ENCODE measurements around the gene EIF4G3.

EIF4G3 gene

DNA sequence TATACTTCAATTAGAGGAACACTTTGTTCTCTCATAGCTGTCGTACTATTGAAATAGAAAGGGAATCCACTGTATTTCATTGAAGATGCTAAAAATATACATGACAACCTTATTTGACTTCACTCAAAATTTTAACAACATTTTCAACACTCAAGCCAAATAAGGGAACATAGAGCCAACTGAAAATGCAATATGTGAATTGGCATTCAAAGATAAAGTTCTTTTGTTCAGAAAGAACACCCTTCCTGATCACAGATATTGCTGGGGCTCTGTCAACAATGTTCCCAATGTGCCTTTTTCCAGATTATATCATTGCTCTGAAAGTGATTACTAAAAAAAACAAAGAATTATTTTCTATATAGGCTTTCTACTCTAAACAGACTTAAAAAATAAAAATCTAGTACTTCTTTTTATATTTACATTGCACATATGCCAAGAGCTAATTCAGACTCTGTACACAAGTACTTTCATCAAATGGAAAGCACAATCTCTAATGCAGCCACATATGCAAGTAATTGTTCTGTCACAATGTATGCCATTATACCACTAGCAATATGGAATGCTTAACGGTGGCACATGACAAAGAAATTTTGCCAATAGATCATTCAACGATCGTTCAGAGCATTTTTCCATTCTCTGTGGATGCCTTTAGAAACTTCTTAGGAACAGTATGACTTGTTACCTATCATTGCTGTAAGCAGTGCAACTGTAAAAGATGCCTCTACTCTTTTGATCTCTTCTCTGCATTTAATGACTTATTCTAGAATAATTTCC, 171.0 kb downstream of the EIF4G3 start:
- no peak overlapping the region for H3K9ac ChIP-seq (ENCODE audit: low read depth, low read length)
- H3K4me3 ChIP-seq (ENCODE audit: low read depth, low read length) = no peak overlapping the region

DNA sequence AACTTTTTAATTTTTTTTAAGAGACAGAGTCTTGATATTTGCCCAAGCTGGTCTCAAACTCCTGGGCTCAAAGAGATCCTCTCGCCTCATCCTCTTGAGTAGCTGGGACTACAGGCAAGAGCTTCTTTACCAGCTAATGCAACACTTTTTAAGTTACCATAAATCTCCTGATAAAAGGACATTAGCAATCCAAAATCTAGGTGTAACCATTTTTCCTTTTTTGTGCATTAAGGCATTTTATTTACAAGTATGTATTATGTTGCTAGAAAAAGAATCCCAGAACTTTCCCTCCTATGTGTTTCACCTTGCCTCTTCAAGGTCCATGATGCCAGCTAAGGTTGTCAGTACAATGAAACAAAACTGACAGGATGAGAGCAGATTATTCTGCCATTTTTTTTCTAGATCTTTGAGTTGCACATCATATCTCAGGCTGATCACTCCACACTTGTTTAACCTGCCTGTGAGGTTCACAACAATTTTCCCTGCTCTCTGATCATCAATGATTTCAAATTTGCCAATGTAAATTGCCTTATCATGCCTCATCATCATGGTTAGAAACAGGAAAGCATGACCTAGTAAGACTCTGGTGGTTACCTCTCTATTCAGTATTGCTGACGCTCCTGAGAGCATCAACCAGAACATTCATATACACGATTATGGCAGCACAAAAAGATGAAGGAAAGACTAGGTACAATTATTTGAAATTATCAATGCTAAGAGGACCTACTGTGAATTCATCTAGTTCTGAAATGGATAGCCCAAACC, 173.2 kb downstream of the EIF4G3 start:
- Histone ChIP-seq H3K27ac (ENCODE audit: low read depth, low read length) (no peak overlapping the region), H3K9ac (ENCODE audit: low read depth, low read length) (no peak overlapping the region), H3K36me3 (ENCODE audit: control insufficient read depth, insufficient read depth, low read length) (no peaks in the 10 kb centered on the region), H3K4me3 (ENCODE audit: low read depth, low read length) (no peak overlapping the region), H3K27me3 (ENCODE audit: control insufficient read depth, insufficient read depth, low read length) (no peaks in the 10 kb centered on the region), H3K9me3 (ENCODE audit: control insufficient read depth, insufficient read depth, low read length) (no peaks in the 10 kb centered on the region), H3K4me1 (ENCODE audit: control insufficient read depth, insufficient read depth, low read length) (peaks cover 5% of the 10 kb centered on the region; the same call in 1 of the 2 replicates)

More for the DNA sequence above, 171.0 kb downstream of the EIF4G3 start:
- H3K4me1 ChIP-seq (ENCODE audit: control insufficient read depth, insufficient read depth, low read length) = peaks cover 5% of the 10 kb centered on the region; the same call in 1 of the 2 replicates
- no peaks in the 10 kb centered on the region for H3K9me3 ChIP-seq (ENCODE audit: control insufficient read depth, insufficient read depth, low read length)
- no peaks in the 10 kb centered on the region for H3K36me3 ChIP-seq (ENCODE audit: control insufficient read depth, insufficient read depth, low read length)
- H3K27ac ChIP-seq (ENCODE audit: low read depth, low read length) = no peak overlapping the region
- H3K27me3 ChIP-seq (ENCODE audit: control insufficient read depth, insufficient read depth, low read length) = no peaks in the 10 kb centered on the region

DNA sequence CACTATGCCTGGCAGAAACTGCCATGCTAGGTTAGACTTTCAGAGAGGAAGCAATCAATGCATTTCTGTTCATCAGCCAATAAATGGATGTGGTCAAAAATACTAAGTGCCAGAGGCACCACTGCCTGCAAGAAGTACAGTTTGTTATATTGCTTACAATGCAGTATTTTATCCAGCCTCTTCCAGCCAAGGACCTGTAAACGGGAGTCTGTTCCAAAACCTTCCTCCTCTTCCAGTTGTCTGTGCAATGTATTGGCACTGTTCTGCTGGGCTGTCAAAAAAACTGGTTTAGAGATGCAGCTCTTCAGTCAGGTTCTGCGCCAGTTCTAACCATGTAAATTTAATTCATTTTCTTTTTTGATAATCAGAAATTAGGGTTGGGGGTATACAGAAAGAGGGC, 175.7 kb downstream of the EIF4G3 start:
- Histone ChIP-seq H3K4me1 (ENCODE audit: control insufficient read depth, insufficient read depth, low read length) (peaks cover 5% of the 10 kb centered on the region; the same call in 1 of the 2 replicates), H3K4me3 (ENCODE audit: low read depth, low read length) (no peak overlapping the region), H3K36me3 (ENCODE audit: control insufficient read depth, insufficient read depth, low read length) (no peaks in the 10 kb centered on the region), H3K9ac (ENCODE audit: low read depth, low read length) (no peak overlapping the region), H3K27ac (ENCODE audit: low read depth, low read length) (no peak overlapping the region), H3K27me3 (ENCODE audit: control insufficient read depth, insufficient read depth, low read length) (no peaks in the 10 kb centered on the region), H3K9me3 (ENCODE audit: control insufficient read depth, insufficient read depth, low read length) (no peaks in the 10 kb centered on the region)

DNA sequence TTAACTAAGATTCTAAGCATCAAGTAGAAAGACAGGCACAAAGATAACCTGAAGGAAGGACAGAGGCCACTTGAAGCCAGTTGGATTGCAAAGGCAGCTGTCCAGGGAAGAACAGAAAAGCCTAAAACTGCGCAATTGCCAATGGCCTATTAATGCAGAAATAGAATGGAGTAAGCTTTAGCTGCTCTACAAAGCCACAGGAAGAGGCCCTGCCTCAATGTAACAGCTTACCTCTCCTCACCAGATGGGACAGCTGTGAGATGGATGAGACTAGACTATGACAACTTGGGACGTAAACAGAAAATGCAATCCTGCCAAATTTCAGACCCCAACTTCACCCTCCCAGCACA, 176.5 kb downstream of the EIF4G3 start:
- Histone ChIP-seq H3K9ac (ENCODE audit: low read depth, low read length) (no peak overlapping the region), H3K36me3 (ENCODE audit: control insufficient read depth, insufficient read depth, low read length) (no peaks in the 10 kb centered on the region), H3K27ac (ENCODE audit: low read depth, low read length) (no peak overlapping the region), H3K9me3 (ENCODE audit: control insufficient read depth, insufficient read depth, low read length) (no peaks in the 10 kb centered on the region), H3K27me3 (ENCODE audit: control insufficient read depth, insufficient read depth, low read length) (no peaks in the 10 kb centered on the region), H3K4me3 (ENCODE audit: low read depth, low read length) (no peak overlapping the region), H3K4me1 (ENCODE audit: control insufficient read depth, insufficient read depth, low read length) (peaks cover 5% of the 10 kb centered on the region; the same call in 1 of the 2 replicates)

DNA sequence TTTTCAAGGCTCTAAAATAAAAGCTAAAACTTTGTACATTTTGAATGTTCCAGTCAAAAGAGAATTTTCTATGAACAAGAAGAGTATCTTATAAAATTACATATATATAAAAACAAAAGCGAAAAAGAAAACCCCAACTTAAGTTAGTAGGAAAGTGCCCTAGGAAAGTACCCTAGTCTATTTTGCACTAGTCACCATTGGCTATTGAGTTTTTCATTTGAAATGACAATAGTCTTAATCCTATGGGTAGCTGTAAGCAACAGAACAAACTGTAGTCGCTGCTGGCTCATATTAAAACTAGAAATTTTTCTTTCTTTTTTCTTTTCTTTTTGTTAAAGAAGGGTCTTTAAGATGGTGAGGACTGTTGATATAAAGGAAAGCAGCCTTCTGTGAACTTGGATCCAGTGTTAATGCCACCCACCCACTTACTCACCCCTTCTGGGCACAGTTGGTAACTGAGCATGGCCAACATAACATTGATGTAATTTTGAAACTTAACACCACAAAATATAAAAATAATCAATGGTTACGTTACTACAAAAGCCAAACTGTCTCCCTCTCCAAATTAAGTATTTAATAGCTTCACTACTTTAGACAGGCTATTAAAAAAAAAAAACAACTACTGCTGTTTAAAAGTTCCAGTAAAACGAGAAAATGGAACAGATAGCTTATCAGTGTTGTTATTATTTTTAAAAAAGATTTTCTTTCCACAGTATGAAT, 177.0 kb downstream of the EIF4G3 start:
- Histone ChIP-seq H3K27ac (ENCODE audit: low read depth, low read length) (no peak overlapping the region), H3K4me1 (ENCODE audit: control insufficient read depth, insufficient read depth, low read length) (peaks cover 5% of the 10 kb centered on the region; the same call in 1 of the 2 replicates), H3K9me3 (ENCODE audit: control insufficient read depth, insufficient read depth, low read length) (no peaks in the 10 kb centered on the region), H3K4me3 (ENCODE audit: low read depth, low read length) (no peak overlapping the region), H3K9ac (ENCODE audit: low read depth, low read length) (no peak overlapping the region), H3K27me3 (ENCODE audit: control insufficient read depth, insufficient read depth, low read length) (no peaks in the 10 kb centered on the region), H3K36me3 (ENCODE audit: control insufficient read depth, insufficient read depth, low read length) (no peaks in the 10 kb centered on the region)

DNA sequence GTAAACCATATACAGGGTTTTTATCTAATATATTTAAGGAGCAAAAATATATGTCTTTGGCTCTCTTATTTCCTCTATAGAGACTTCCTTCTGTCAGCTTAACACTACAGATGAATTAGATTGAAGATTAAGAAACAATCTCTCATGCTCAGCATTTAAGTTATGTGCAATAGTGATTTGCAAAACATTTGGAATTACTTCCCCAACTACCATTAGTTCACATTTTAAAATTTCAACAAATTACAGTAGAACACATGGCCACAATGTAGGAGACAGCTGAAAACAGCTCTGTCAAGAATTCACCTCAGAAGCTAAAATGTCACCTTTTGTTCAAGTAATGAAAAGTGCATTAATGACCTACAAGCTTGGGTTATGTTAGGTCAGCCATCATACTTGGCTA, 177.9 kb downstream of the EIF4G3 start:
- H3K4me3 ChIP-seq (ENCODE audit: low read depth, low read length) = no peak overlapping the region
- H3K9ac ChIP-seq (ENCODE audit: low read depth, low read length) = no peak overlapping the region
- no peaks in the 10 kb centered on the region for H3K36me3 ChIP-seq (ENCODE audit: control insufficient read depth, insufficient read depth, low read length)
- no peaks in the 10 kb centered on the region for H3K27me3 ChIP-seq (ENCODE audit: control insufficient read depth, insufficient read depth, low read length)
- no peak overlapping the region for H3K27ac ChIP-seq (ENCODE audit: low read depth, low read length)
- no peaks in the 10 kb centered on the region for H3K9me3 ChIP-seq (ENCODE audit: control insufficient read depth, insufficient read depth, low read length)
- peaks cover 5% of the 10 kb centered on the region; the same call in 1 of the 2 replicates for H3K4me1 ChIP-seq (ENCODE audit: control insufficient read depth, insufficient read depth, low read length)

DNA sequence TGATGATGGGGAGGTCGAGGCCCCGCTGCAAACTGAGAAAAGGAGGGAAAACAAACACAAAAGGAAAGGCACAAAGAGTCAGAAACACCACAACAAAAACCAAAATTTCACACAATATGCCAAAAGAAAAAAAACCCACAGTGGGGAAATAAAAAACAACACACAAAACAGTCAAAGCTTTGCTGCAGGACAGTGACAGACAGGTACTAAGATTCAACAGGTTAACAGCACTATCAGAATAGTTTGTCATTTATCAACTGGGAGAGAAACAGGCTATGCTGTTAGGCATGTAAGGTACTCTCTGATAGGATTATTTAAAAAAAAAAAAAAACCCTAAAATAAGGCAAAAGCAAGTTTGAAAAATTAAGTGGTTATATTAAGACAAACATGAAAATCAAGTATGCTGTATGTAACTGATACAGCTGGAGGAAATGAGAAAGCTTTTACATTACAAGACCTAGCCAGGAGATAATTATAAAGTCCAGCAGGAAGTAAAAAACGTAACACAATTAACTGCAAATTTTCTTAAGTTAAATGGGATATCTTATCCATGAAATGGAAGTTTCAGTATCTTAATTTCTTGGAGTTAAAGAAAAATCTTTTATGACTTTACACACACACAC, 179.0 kb downstream of the EIF4G3 start:
- Histone ChIP-seq H3K27ac (ENCODE audit: low read depth, low read length) (no peak overlapping the region), H3K4me1 (ENCODE audit: control insufficient read depth, insufficient read depth, low read length) (peaks cover 14% of the 10 kb centered on the region; the same call in 1 of the 2 replicates), H3K9me3 (ENCODE audit: control insufficient read depth, insufficient read depth, low read length) (no peaks in the 10 kb centered on the region), H3K36me3 (ENCODE audit: control insufficient read depth, insufficient read depth, low read length) (no peaks in the 10 kb centered on the region), H3K27me3 (ENCODE audit: control insufficient read depth, insufficient read depth, low read length) (no peaks in the 10 kb centered on the region), H3K9ac (ENCODE audit: low read depth, low read length) (no peak overlapping the region), H3K4me3 (ENCODE audit: low read depth, low read length) (no peak overlapping the region)

DNA sequence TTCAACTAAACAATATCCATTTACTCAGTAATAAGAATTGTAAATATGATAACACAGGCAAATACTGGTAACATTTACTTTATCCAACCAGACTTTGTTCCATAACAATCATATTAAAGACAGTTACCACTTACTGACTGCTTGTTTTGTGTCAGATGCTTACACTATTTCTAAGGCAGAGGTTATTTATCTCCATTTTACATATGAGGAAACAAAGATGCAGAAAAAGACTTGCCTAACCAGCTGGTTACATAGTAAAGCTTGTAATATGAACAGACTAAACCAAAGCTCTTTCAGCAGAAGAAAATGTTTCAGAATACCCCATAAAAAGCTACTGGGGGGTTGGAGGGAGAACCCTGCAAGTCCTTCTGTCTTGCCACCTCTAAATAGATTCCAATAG, 180.1 kb downstream of the EIF4G3 start:
- no peaks in the 10 kb centered on the region for H3K27me3 ChIP-seq (ENCODE audit: control insufficient read depth, insufficient read depth, low read length)
- H3K9ac ChIP-seq (ENCODE audit: low read depth, low read length) = no peak overlapping the region
- H3K36me3 ChIP-seq (ENCODE audit: control insufficient read depth, insufficient read depth, low read length) = no peaks in the 10 kb centered on the region
- no peaks in the 10 kb centered on the region for H3K9me3 ChIP-seq (ENCODE audit: control insufficient read depth, insufficient read depth, low read length)
- no peak overlapping the region for H3K27ac ChIP-seq (ENCODE audit: low read depth, low read length)
- H3K4me3 ChIP-seq (ENCODE audit: low read depth, low read length) = no peak overlapping the region
- H3K4me1 ChIP-seq (ENCODE audit: control insufficient read depth, insufficient read depth, low read length) = peaks cover 13% of the 10 kb centered on the region; the same call in 1 of the 2 replicates

DNA sequence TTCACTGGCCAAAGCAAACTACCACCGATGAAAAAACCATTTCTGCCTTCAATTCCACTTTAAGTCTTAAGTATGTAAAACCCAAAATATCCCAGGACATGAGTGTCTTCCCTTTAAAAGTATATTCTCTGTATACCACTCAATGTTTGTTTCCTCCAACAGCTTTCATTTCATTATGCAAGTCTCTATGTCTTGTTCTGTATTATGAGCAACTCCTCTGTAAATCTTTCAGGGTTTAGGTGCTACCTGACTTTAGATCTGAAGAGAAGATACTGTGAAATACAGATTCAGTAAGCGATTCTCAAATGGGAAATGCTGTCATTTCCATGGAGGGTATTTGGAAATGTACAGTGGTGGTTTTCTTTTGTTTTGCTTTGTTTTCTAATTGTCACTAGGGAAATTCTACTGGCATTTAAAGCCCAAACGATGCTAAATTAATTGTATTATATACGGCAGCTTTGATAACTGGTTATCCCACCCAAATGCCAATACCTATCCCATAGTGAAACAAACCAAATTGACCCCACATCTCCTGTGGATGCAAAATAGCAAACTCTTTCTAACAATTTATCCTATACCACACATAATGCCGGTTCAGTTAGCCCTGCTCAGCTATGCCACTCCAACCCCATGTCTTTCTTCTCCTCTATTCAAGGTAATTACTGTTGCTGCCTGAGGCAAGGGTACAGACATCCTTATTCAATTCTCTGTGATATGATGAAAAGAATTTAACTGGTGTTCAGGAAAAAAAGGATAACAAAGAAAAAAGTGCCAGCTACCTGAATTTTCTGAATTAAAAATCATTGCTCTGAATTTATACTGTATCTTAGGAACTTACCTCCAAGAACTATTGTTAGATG, 182.8 kb downstream of the EIF4G3 start:
- no peak overlapping the region for H3K27ac ChIP-seq (ENCODE audit: low read depth, low read length)
- H3K27me3 ChIP-seq (ENCODE audit: control insufficient read depth, insufficient read depth, low read length) = no peaks in the 10 kb centered on the region
- H3K4me1 ChIP-seq (ENCODE audit: control insufficient read depth, insufficient read depth, low read length) = peaks cover 13% of the 10 kb centered on the region; the same call in 1 of the 2 replicates
- H3K36me3 ChIP-seq (ENCODE audit: control insufficient read depth, insufficient read depth, low read length) = no peaks in the 10 kb centered on the region
- no peak overlapping the region for H3K4me3 ChIP-seq (ENCODE audit: low read depth, low read length)
- H3K9me3 ChIP-seq (ENCODE audit: control insufficient read depth, insufficient read depth, low read length) = no peaks in the 10 kb centered on the region
- no peak overlapping the region for H3K9ac ChIP-seq (ENCODE audit: low read depth, low read length)

Data from HUES48 (cell line).